ENCODE results near the gene BLNK. TPM values are rescaled to one million over a fixed set of nuclear protein-coding genes. Genes with fewer than 3 reads are reported as not detected.
A peak's percentile ranks its signal among the peaks of the same experiment; 100 is the strongest.

BLNK gene
- total RNA-seq, 1 donor from 2014 or later, result not detected

GRCh38 chr10:96297486-96297885, 26.1 kb upstream of the BLNK start:
- Mint-ChIP-seq H3K4me3 (ENCODE audit: unreplicated experiment) (no peak overlapping the region), H3K4me1 (ENCODE audit: low read depth, unreplicated experiment) (no peaks in the 10 kb centered on the region), H3K27me3 (ENCODE audit: low read depth, unreplicated experiment) (peaks cover 29% of the 10 kb centered on the region), H3K9me3 (ENCODE audit: unreplicated experiment) (no peaks in the 10 kb centered on the region), H3K36me3 (ENCODE audit: low read depth, unreplicated experiment) (no peaks in the 10 kb centered on the region), H3K27ac (ENCODE audit: unreplicated experiment) (no peak overlapping the region)
- Histone ChIP-seq H2AFZ (ENCODE audit: low read depth, low read length) (no peak overlapping the region), H3K36me3 (ENCODE audit: insufficient read depth, low read length) (no peaks in the 10 kb centered on the region), H3K27me3 (ENCODE audit: insufficient read depth, low read length) (no peaks in the 10 kb centered on the region), H3K4me2 (ENCODE audit: low read length) (no peak overlapping the region), H4K20me1 (ENCODE audit: insufficient read depth, low read length) (no peaks in the 10 kb centered on the region), H3K9ac (ENCODE audit: low read length) (no peak overlapping the region), H3K4me3 (ENCODE audit: insufficient read depth, low read depth, low read length) (no peak overlapping the region), H3K79me2 (ENCODE audit: insufficient read depth, low read length) (no peaks in the 10 kb centered on the region), H3K27ac (ENCODE audit: low read depth, low read length) (no peak overlapping the region), H3K9me3 (ENCODE audit: insufficient read depth, low read depth, low read length) (no peaks in the 10 kb centered on the region), H3K4me1 (ENCODE audit: insufficient read depth, low read length) (no peaks in the 10 kb centered on the region)
- FAIRE-seq, result no peak
- no peak for TF ChIP-seq EZH2 (IDR thresholded peaks at IDR 0.05; ENCODE audit: insufficient read depth, low read length)
- no peak for TF ChIP-seq CTCF (IDR thresholded peaks at IDR 0.05; ENCODE audit: insufficient read depth, low read depth, low read length)
- DNase-seq (ENCODE audit: low read depth), result no peak

- DNase-seq (ENCODE audit: low read depth) (no peak), FAIRE-seq (no peak)
- Mint-ChIP-seq H3K27ac (ENCODE audit: unreplicated experiment) (no peak overlapping the region), H3K27me3 (ENCODE audit: low read depth, unreplicated experiment) (peaks cover 15% of the 10 kb centered on the region), H3K9me3 (ENCODE audit: unreplicated experiment) (no peaks in the 10 kb centered on the region), H3K4me3 (ENCODE audit: unreplicated experiment) (no peak overlapping the region), H3K36me3 (ENCODE audit: low read depth, unreplicated experiment) (no peaks in the 10 kb centered on the region), H3K4me1 (ENCODE audit: low read depth, unreplicated experiment) (peaks cover 5% of the 10 kb centered on the region)
- TF ChIP-seq EZH2 (IDR thresholded peaks at IDR 0.05; ENCODE audit: insufficient read depth, low read length), result no peak
- no peak for TF ChIP-seq CTCF (IDR thresholded peaks at IDR 0.05; ENCODE audit: insufficient read depth, low read depth, low read length)
- Histone ChIP-seq H2AFZ (ENCODE audit: low read depth, low read length) (no peak overlapping the region), H3K79me2 (ENCODE audit: insufficient read depth, low read length) (no peaks in the 10 kb centered on the region), H4K20me1 (ENCODE audit: insufficient read depth, low read length) (no peaks in the 10 kb centered on the region), H3K36me3 (ENCODE audit: insufficient read depth, low read length) (no peaks in the 10 kb centered on the region), H3K9ac (ENCODE audit: low read length) (no peak overlapping the region), H3K4me1 (ENCODE audit: insufficient read depth, low read length) (no peaks in the 10 kb centered on the region), H3K4me3 (ENCODE audit: insufficient read depth, low read depth, low read length) (no peak overlapping the region), H3K4me2 (ENCODE audit: low read length) (no peak overlapping the region), H3K9me3 (ENCODE audit: insufficient read depth, low read depth, low read length) (no peaks in the 10 kb centered on the region), H3K27me3 (ENCODE audit: insufficient read depth, low read length) (peaks cover 4% of the 10 kb centered on the region), H3K27ac (ENCODE audit: low read depth, low read length) (no peak overlapping the region)
These were observed 24.1 kb upstream of the BLNK start for GRCh38 chr10:96295475-96295874.

- Histone ChIP-seq H3K4me2 (ENCODE audit: low read length) (no peak overlapping the region), H4K20me1 (ENCODE audit: insufficient read depth, low read length) (no peaks in the 10 kb centered on the region), H2AFZ (ENCODE audit: low read depth, low read length) (no peak overlapping the region), H3K9ac (ENCODE audit: low read length) (no peak overlapping the region), H3K4me1 (ENCODE audit: insufficient read depth, low read length) (no peaks in the 10 kb centered on the region), H3K79me2 (ENCODE audit: insufficient read depth, low read length) (no peaks in the 10 kb centered on the region), H3K27ac (ENCODE audit: low read depth, low read length) (no peak overlapping the region), H3K36me3 (ENCODE audit: insufficient read depth, low read length) (no peaks in the 10 kb centered on the region), H3K27me3 (ENCODE audit: insufficient read depth, low read length) (peaks cover 4% of the 10 kb centered on the region), H3K9me3 (ENCODE audit: insufficient read depth, low read depth, low read length) (no peaks in the 10 kb centered on the region), H3K4me3 (ENCODE audit: insufficient read depth, low read depth, low read length) (no peak overlapping the region)
- TF ChIP-seq EZH2 (IDR thresholded peaks at IDR 0.05; ENCODE audit: insufficient read depth, low read length) (no peak), CTCF (IDR thresholded peaks at IDR 0.05; ENCODE audit: insufficient read depth, low read depth, low read length) (peak; percentile 55)
- no peak overlapping the region for H3K27ac Mint-ChIP-seq (ENCODE audit: unreplicated experiment)
- no peaks in the 10 kb centered on the region for H3K9me3 Mint-ChIP-seq (ENCODE audit: unreplicated experiment)
- FAIRE-seq (no peak), DNase-seq (ENCODE audit: low read depth) (peak; percentile 7)
- H3K27me3 Mint-ChIP-seq (ENCODE audit: low read depth, unreplicated experiment), result peaks cover 4% of the 10 kb centered on the region
- H3K36me3 Mint-ChIP-seq (ENCODE audit: low read depth, unreplicated experiment), result no peaks in the 10 kb centered on the region
- H3K4me3 Mint-ChIP-seq (ENCODE audit: unreplicated experiment), result no peak overlapping the region
- peaks cover 9% of the 10 kb centered on the region for H3K4me1 Mint-ChIP-seq (ENCODE audit: low read depth, unreplicated experiment)
These were observed 21.9 kb upstream of the BLNK start for GRCh38 chr10:96292971-96293920.

All from astrocyte (in vitro differentiated cells and primary cell).